ENCODE measurements around the gene SPATA20.

DNA sequence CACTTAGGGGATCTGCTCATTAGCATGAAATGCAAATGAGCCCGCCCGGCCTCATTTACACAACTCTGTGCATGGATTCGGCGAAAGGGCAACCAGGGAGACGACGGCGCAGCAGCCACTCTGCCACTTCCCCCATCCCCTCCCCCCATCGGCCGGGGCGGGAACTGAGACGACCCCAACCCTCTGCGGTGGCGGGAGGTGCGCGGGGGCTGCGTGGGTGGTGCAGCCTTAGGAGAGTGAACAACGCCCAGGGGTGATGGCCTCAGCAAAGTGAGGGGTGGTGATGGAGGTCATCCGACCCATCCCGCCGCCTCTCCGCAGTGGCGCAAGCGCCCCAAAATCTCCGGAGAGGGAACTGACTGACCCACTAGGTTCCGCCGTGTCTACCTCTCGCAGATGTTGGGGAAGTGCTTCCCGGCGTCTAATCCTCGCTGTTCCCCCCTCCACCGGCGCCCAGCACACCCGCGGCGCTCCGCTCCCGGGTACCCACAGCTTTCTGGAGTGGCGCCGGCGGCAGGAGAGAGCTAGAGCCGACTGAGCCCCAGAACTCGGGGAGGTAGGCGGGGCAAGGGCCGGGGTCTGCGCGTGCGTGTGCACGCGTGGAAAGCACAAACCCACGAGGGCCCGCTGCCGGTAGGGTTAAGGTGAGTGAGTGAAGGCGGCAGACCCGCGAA lies 12.1 kb downstream of the SPATA20 start:
- TF ChIP-seq, protein P1, sequence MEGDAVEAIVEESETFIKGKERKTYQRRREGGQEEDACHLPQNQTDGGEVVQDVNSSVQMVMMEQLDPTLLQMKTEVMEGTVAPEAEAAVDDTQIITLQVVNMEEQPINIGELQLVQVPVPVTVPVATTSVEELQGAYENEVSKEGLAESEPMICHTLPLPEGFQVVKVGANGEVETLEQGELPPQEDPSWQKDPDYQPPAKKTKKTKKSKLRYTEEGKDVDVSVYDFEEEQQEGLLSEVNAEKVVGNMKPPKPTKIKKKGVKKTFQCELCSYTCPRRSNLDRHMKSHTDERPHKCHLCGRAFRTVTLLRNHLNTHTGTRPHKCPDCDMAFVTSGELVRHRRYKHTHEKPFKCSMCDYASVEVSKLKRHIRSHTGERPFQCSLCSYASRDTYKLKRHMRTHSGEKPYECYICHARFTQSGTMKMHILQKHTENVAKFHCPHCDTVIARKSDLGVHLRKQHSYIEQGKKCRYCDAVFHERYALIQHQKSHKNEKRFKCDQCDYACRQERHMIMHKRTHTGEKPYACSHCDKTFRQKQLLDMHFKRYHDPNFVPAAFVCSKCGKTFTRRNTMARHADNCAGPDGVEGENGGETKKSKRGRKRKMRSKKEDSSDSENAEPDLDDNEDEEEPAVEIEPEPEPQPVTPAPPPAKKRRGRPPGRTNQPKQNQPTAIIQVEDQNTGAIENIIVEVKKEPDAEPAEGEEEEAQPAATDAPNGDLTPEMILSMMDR (IDR thresholded peaks at IDR 0.05), result no peak
- no peak for TF ChIP-seq POLR2A (IDR thresholded peaks at IDR 0.05)
